IMR-90 (cell line): ENCODE data around the gene AKR1C2. TPM values are rescaled to one million over a fixed set of nuclear protein-coding genes. Genes with fewer than 3 reads are reported as not detected.
"Not testable (repeated sequence)": the region's sequence is repeated elsewhere in the genome, so short reads cannot be mapped to it uniquely, and the experiment has no call there.

Source experiments
- ATAC-seq: fragments of 200-7000 bp; cut with Tn5 transposase; 2 replicates; pipeline ENCODE4 v1.9.1; 2020; ENCODE audit warnings: low read depth, mild to moderate bottlenecking, moderate library complexity
- BruUV-seq: library from RNA; stranded (reverse); fragments of 400-500 nt; replicated peaks from 2 replicates; lab custom pipeline; 2021; lab: Mats Ljungman, UMichigan
- CTCF ChIA-PET: fragments of 300-600 bp; formaldehyde crosslinking; extraction: SDS; loops from one replicate; lab custom pipeline; 2021; ENCODE audit warnings: antibody characterized with exemption; lab: Yijun Ruan, JAX
- POLR2A ChIA-PET: fragments of 300-600 bp; sonication (Branson Sonifier 250); formaldehyde crosslinking; loops from one replicate; lab custom pipeline; 2022; ENCODE audit warnings: antibody characterized with exemption; ENCODE audit not compliant: unreplicated experiment; lab: Charles Lee
- DNase-seq: peaks from one replicate; pipeline ENCODE4 v3.0.0; 2013
- H2AFZ ChIP-seq: replicated peaks from 2 replicates; pipeline ENCODE3; 2013; ENCODE audit warnings: low read length, mild to moderate bottlenecking; ENCODE audit not compliant: poor library complexity
- H2AK5ac ChIP-seq: 2 replicates; pipeline ENCODE4 v1.6.1; 2013; ENCODE audit warnings: low read depth, low read length, inconsistent platforms
- H2AK9ac ChIP-seq: replicated peaks from 2 replicates; pipeline ENCODE3; 2013; ENCODE audit warnings: mild to moderate bottlenecking, low read depth, low read length, moderate library complexity; ENCODE audit not compliant: poor library complexity
- H2BK120ac ChIP-seq: 2 replicates; pipeline ENCODE4 v1.6.1; 2013; ENCODE audit warnings: low read depth, low read length, inconsistent platforms
- H2BK15ac ChIP-seq: 3 replicates; pipeline ENCODE4 v1.6.1; 2013; ENCODE audit warnings: low read depth, low read length, inconsistent platforms
- H2BK20ac ChIP-seq: 2 replicates; pipeline ENCODE4 v1.6.1; 2013; ENCODE audit warnings: low read depth, mild to moderate bottlenecking, inconsistent platforms, low read length, moderate library complexity
- H2BK5ac ChIP-seq: 2 replicates; pipeline ENCODE4 v1.6.1; 2013; ENCODE audit warnings: mild to moderate bottlenecking, low read depth, low read length, inconsistent platforms; ENCODE audit not compliant: poor library complexity, severe bottlenecking
- H3K14ac ChIP-seq: replicated peaks from 2 replicates; pipeline ENCODE4 v1.6.1; 2013; ENCODE audit warnings: low read depth, low read length, inconsistent platforms
- H3K18ac ChIP-seq: 2 replicates; pipeline ENCODE4 v1.6.1; 2013; ENCODE audit warnings: low read depth, low read length, control low read depth
- H3K23ac ChIP-seq: 2 replicates; pipeline ENCODE4 v1.6.1; 2013; ENCODE audit warnings: low read depth, low read length, inconsistent platforms
- H3K27ac ChIP-seq: 2 replicates; pipeline ENCODE4 v1.5.1; 2013; ENCODE audit warnings: mild to moderate bottlenecking, control low read depth, low read length; ENCODE audit not compliant: insufficient read depth
- H3K27me3 ChIP-seq: 2 replicates; pipeline ENCODE4 v1.6.1; 2013; ENCODE audit warnings: low read length; ENCODE audit not compliant: control insufficient read depth, insufficient read depth
- H3K36me3 ChIP-seq: 2 replicates; pipeline ENCODE4 v1.6.1; 2013; ENCODE audit warnings: low read length, mixed read lengths; ENCODE audit not compliant: control insufficient read depth, insufficient read depth
- H3K4ac ChIP-seq: 2 replicates; pipeline ENCODE4 v1.6.1; 2013; ENCODE audit warnings: low read depth, low read length, inconsistent platforms
- H3K4me1 ChIP-seq: 2 replicates; pipeline ENCODE4 v1.6.1; 2013; ENCODE audit warnings: low read length, mixed read lengths; ENCODE audit not compliant: control insufficient read depth, insufficient read depth
- H3K4me2 ChIP-seq: 2 replicates; pipeline ENCODE4 v1.6.1; 2013; ENCODE audit warnings: low read depth, mild to moderate bottlenecking, control low read depth, low read length, moderate library complexity
- H3K4me3 ChIP-seq: 2 replicates; pipeline ENCODE4 v1.5.1; 2013; ENCODE audit warnings: low read depth, mild to moderate bottlenecking, control low read depth, low read length, moderate library complexity; ENCODE audit not compliant: insufficient read depth
- H3K56ac ChIP-seq: 2 replicates; pipeline ENCODE4 v1.6.1; 2013; ENCODE audit warnings: low read length, inconsistent platforms; ENCODE audit not compliant: insufficient read depth; ENCODE audit errors: extremely low read depth
- H3K79me1 ChIP-seq, 2 experiments: 2 replicates each; pipeline ENCODE4 v1.6.1; 2013; ENCODE audit warnings: low read length in 2 of 2, inconsistent platforms in 1 of 2, low read depth in 1 of 2
- H3K9ac ChIP-seq: 2 replicates; pipeline ENCODE4 v1.6.1; 2013; ENCODE audit warnings: low read depth, low read length, control low read depth
- H3K9me1 ChIP-seq: 2 replicates; pipeline ENCODE4 v1.6.1; 2013; ENCODE audit warnings: low read length, inconsistent platforms; ENCODE audit not compliant: insufficient read depth
- H3K9me3 ChIP-seq: 2 replicates; pipeline ENCODE4 v1.6.1; 2013; ENCODE audit warnings: low read length; ENCODE audit not compliant: control insufficient read depth, insufficient read depth
- H4K20me1 ChIP-seq: 2 replicates; pipeline ENCODE4 v1.6.1; 2013; ENCODE audit warnings: low read length, inconsistent platforms; ENCODE audit not compliant: insufficient read depth
- H4K5ac ChIP-seq: 2 replicates; pipeline ENCODE4 v1.6.1; 2013; ENCODE audit warnings: mild to moderate bottlenecking, low read depth, low read length, control low read depth
- H4K8ac ChIP-seq, 2 experiments: 2 replicates each; pipeline ENCODE4 v1.6.1; 2013; ENCODE audit warnings: low read depth in 2 of 2, low read length in 2 of 2, control low read depth in 1 of 2, inconsistent platforms in 1 of 2
- H4K91ac ChIP-seq: 2 replicates; pipeline ENCODE4 v1.6.1; 2013; ENCODE audit warnings: low read depth, low read length, inconsistent platforms; ENCODE audit not compliant: insufficient read depth
- WGBS, 2 experiments: methylation state at CpG; one replicate each; pipeline versions ENCODE4 v1.1.5 to v1.1.7; 2013; ENCODE audit warnings: missing lambda C conversion rate in 2 of 2; ENCODE audit not compliant: insufficient read length in 1 of 2; ENCODE audit errors: extremely low coverage in 2 of 2; 5-methylcytosine and 5-hydroxymethylcytosine counted together
- dilution Hi-C: fragments of 300-500 bp; cut with HindIII; formaldehyde crosslinking; loops from one replicate; pipeline ENCODE4 v1.14.3; 2018; ENCODE audit warnings: low sequenced_read_pairs; ENCODE audit not compliant: unreplicated experiment
- in situ Hi-C: fragments of 300-500 bp; cut with MboI; formaldehyde crosslinking; loops from 3 replicates; pipeline ENCODE4 v1.14.3; 2019; ENCODE audit warnings: low sequenced_read_pairs, inconsistent platforms, mixed read lengths
- intact Hi-C: fragments of 100-400 bp; cut with micrococcal nuclease; formaldehyde crosslinking; loops from 2 replicates; pipeline ENCODE4 v1.10.0; 2022
- polyA plus RNA-seq, 3 experiments: library from polyadenylated mRNA; depleted of rRNA; stranded (reverse); fragments of >200 nt; gene quantifications; 2 replicates each; pipeline ENCODE4 v1.2.3, GENCODE V29; 2012; ENCODE audit warnings: low replicate concordance in 1 of 3
- total RNA-seq: library from RNA; depleted of rRNA; stranded (reverse); fragments of >200 nt; gene quantifications from 2 replicates; pipeline ENCODE4 v1.2.3, GENCODE V29; 2012

The AKR1C2 gene
- total and polyA plus RNA-seq, 2 of the 4 experiments (the other 2 are of a cell fraction) = 0.36 to 1.0 TPM

DNA sequence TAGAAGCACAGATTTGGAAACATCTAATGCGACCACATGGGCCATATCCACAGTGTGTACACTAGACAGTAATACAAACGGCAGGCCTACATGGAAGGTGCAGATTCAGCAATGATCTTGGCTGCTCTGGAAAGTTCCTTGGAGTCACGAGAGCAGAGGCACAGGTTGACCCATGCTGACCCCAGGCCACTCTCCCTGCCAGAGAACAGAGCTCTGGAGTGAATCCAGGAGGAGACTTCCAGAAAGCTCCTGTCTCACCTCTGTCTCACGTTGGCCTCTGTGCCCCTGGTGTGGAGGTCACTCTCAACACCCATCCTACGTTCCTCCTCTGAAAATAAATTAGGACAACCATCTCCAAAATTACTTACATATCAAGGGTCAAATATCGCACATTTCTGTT lies 12.2 kb downstream of the AKR1C2 start:
- H2AFZ ChIP-seq, H2AK9ac ChIP-seq, H3K9ac ChIP-seq, H3K36me3 ChIP-seq, H4K5ac ChIP-seq, CTCF ChIA-PET, H3K18ac ChIP-seq, H2BK120ac ChIP-seq, H3K27ac ChIP-seq, H4K8ac ChIP-seq, H3K9me1 ChIP-seq, DNase-seq, in situ Hi-C loops, H2BK15ac ChIP-seq, H3K27me3 ChIP-seq, H3K4me2 ChIP-seq, H2BK20ac ChIP-seq, H3K9me3 ChIP-seq, H3K4ac ChIP-seq, H3K23ac ChIP-seq, dilution Hi-C loops, H3K4me1 ChIP-seq, H3K56ac ChIP-seq, H4K91ac ChIP-seq, BruUV-seq, H4K20me1 ChIP-seq, H3K4me3 ChIP-seq, POLR2A ChIA-PET, ATAC-seq, H3K79me1 ChIP-seq, intact Hi-C loops, H3K14ac ChIP-seq, H2BK5ac ChIP-seq, H2AK5ac ChIP-seq: not testable (repeated sequence)
- WGBS, 2 experiments = no CpG with 5 or more reads among the region's 6 CpGs
